DOHH2 (cell line): ENCODE results near the gene GPATCH4.

Experiments used
- H3F3A ChIP-seq: fragments of 200-600 bp; sonication (generic), shearing (Covaris generic); 2 replicates; pipeline ENCODE4 v1.6.0; 2016; ENCODE audit warnings: antibody characterized with exemption, mild to moderate bottlenecking; ENCODE audit not compliant: control insufficient read depth, insufficient read depth
- H3K27ac ChIP-seq: fragments of 200-600 bp; sonication (generic); 2 replicates; pipeline ENCODE4 v1.5.1; 2014; ENCODE audit warnings: low read depth, mild to moderate bottlenecking, low read length, moderate library complexity
- H3K27me3 ChIP-seq: fragments of 200-600 bp; sonication (generic); 2 replicates; pipeline ENCODE4 v1.6.1; 2014; ENCODE audit warnings: mild to moderate bottlenecking, low read length, mixed read lengths; ENCODE audit not compliant: control insufficient read depth
- H3K36me3 ChIP-seq: fragments of 200-600 bp; sonication (generic); 2 replicates; pipeline ENCODE4 v1.6.1; 2014; ENCODE audit warnings: mild to moderate bottlenecking, low read length, moderate library complexity, mixed read lengths; ENCODE audit not compliant: control insufficient read depth
- H3K4me1 ChIP-seq: fragments of 200-600 bp; sonication (generic); 2 replicates; pipeline ENCODE4 v1.6.1; 2014; ENCODE audit warnings: mild to moderate bottlenecking, low read length, mixed read lengths; ENCODE audit not compliant: control insufficient read depth
- H3K4me2 ChIP-seq: fragments of 200-600 bp; sonication (generic); 2 replicates; pipeline ENCODE4 v1.6.0; 2014; ENCODE audit warnings: mild to moderate bottlenecking, low read length, moderate library complexity
- H3K4me3 ChIP-seq: fragments of 200-600 bp; sonication (generic); 2 replicates; pipeline ENCODE4 v1.5.1; 2014; ENCODE audit warnings: mild to moderate bottlenecking, low read length, mixed read lengths
- H3K79me2 ChIP-seq: fragments of 200-600 bp; sonication (generic); 2 replicates; pipeline ENCODE4 v1.6.1; 2014; ENCODE audit warnings: mild to moderate bottlenecking, low read length, mixed read lengths; ENCODE audit not compliant: control insufficient read depth
- H3K9me2 ChIP-seq: fragments of 200-600 bp; sonication (generic); replicated peaks from 2 replicates; pipeline ENCODE4 v1.6.1; 2014; ENCODE audit warnings: mild to moderate bottlenecking, low read length, mixed read lengths; ENCODE audit not compliant: control insufficient read depth
- H3K9me3 ChIP-seq: fragments of 200-600 bp; sonication (generic); 2 replicates; pipeline ENCODE4 v1.6.1; 2014; ENCODE audit warnings: antibody characterized with exemption, low read length, mixed read lengths; ENCODE audit not compliant: control insufficient read depth, insufficient read depth
- H4K20me1 ChIP-seq: fragments of 200-600 bp; sonication (generic); 2 replicates; pipeline ENCODE4 v1.6.0; 2014; ENCODE audit warnings: low read depth, mild to moderate bottlenecking, antibody characterized with exemption, low read length, moderate library complexity; ENCODE audit not compliant: control insufficient read depth, insufficient read depth
- CTCF ChIP-seq: fragments of 200-600 bp; sonication (generic); IDR thresholded peaks from one replicate; pipeline ENCODE4 v1.5.1; 2014; ENCODE audit warnings: antibody characterized with exemption, mild to moderate bottlenecking, low read depth, low read length; ENCODE audit not compliant: poor library complexity, severe bottlenecking
- EZH2phosphoT487 ChIP-seq: fragments of 200-600 bp; sonication (generic); IDR thresholded peaks from 2 replicates; pipeline ENCODE4 v1.6.1; 2017; ENCODE audit warnings: borderline replicate concordance, mild to moderate bottlenecking, antibody characterized with exemption, low read length, moderate library complexity, mixed read lengths

GPATCH4 gene

GRCh38 chr1:156556354-156556753, 44.9 kb downstream of the GPATCH4 start:
- Histone ChIP-seq H3K4me3 (no peak overlapping the region), H3K4me1 (peaks cover 29% of the 10 kb centered on the region), H3K27ac (no peak overlapping the region), H3K4me2 (no peak overlapping the region), H3K36me3 (peaks cover 36% of the 10 kb centered on the region), H3K9me2 (no peaks in the 10 kb centered on the region), H4K20me1 (no peaks in the 10 kb centered on the region), H3K79me2 (no peaks in the 10 kb centered on the region), H3F3A (no peaks in the 10 kb centered on the region), H3K27me3 (no peaks in the 10 kb centered on the region), H3K9me3 (no peaks in the 10 kb centered on the region)
- TF ChIP-seq CTCF (no peak), EZH2phosphoT487 (no peak)

- Histone ChIP-seq H3K4me3 (no peak overlapping the region), H3K4me2 (no peak overlapping the region), H3F3A (no peaks in the 10 kb centered on the region), H3K36me3 (peaks cover 34% of the 10 kb centered on the region), H3K4me1 (peaks cover 35% of the 10 kb centered on the region), H4K20me1 (no peaks in the 10 kb centered on the region), H3K27ac (no peak overlapping the region), H3K79me2 (no peaks in the 10 kb centered on the region), H3K9me3 (no peaks in the 10 kb centered on the region), H3K9me2 (no peaks in the 10 kb centered on the region), H3K27me3 (no peaks in the 10 kb centered on the region)
- TF ChIP-seq EZH2phosphoT487 (no peak), CTCF (no peak)
Observed at GRCh38 chr1:156555715-156556114, 45.6 kb downstream of the GPATCH4 start.

- H3K27me3 ChIP-seq = no peaks in the 10 kb centered on the region
- peaks cover 39% of the 10 kb centered on the region for H3K4me1 ChIP-seq
- H3F3A ChIP-seq = no peaks in the 10 kb centered on the region
- no peak overlapping the region for H3K27ac ChIP-seq
- no peak overlapping the region for H3K4me3 ChIP-seq
- no peak overlapping the region for H3K4me2 ChIP-seq
- H3K9me3 ChIP-seq = no peaks in the 10 kb centered on the region
- H3K79me2 ChIP-seq = no peaks in the 10 kb centered on the region
- H4K20me1 ChIP-seq = no peaks in the 10 kb centered on the region
- H3K36me3 ChIP-seq = peaks cover 35% of the 10 kb centered on the region
- no peaks in the 10 kb centered on the region for H3K9me2 ChIP-seq
- no peak for TF ChIP-seq CTCF
- TF ChIP-seq EZH2phosphoT487 = no peak
Observed at GRCh38 chr1:156554971-156555370, 46.3 kb downstream of the GPATCH4 start.
